ENCODE results near the gene PP2D1.
"Not testable (repeated sequence)": the region's sequence is repeated elsewhere in the genome, so short reads cannot be mapped to it uniquely, and the experiment has no call there.

The PP2D1 gene

GRCh38 chr3:19967208-19967607 lies 44.9 kb downstream of the PP2D1 start:
- Histone ChIP-seq H3K9me3 (ENCODE audit: severe bottlenecking) (no peaks in the 10 kb centered on the region), H3K27ac (ENCODE audit: poor library complexity, severe bottlenecking) (no peak overlapping the region), H3K36me3 (ENCODE audit: low read depth) (peaks cover 22% of the 10 kb centered on the region), H3K27me3 (ENCODE audit: insufficient read depth, poor library complexity, severe bottlenecking) (no peaks in the 10 kb centered on the region), H3K4me1 (ENCODE audit: insufficient read depth, poor library complexity, severe bottlenecking) (peaks cover 8% of the 10 kb centered on the region), H3K4me3 (ENCODE audit: severe bottlenecking) (no peak overlapping the region)
- no peak for TF ChIP-seq CTCF (IDR thresholded peaks at IDR 0.05; ENCODE audit: poor library complexity, severe bottlenecking)
- no peak for ATAC-seq (ENCODE audit: low read depth)
- no peak for DNase-seq (ENCODE audit: low spot score)

GRCh38 chr3:19961960-19962359 lies 50.1 kb downstream of the PP2D1 start:
- Histone ChIP-seq H3K4me3 (ENCODE audit: severe bottlenecking) (no peak overlapping the region), H3K36me3 (ENCODE audit: low read depth) (peaks cover 41% of the 10 kb centered on the region), H3K27ac (ENCODE audit: poor library complexity, severe bottlenecking) (no peak overlapping the region), H3K4me1 (ENCODE audit: insufficient read depth, poor library complexity, severe bottlenecking) (no peaks in the 10 kb centered on the region), H3K9me3 (ENCODE audit: severe bottlenecking) (no peaks in the 10 kb centered on the region), H3K27me3 (ENCODE audit: insufficient read depth, poor library complexity, severe bottlenecking) (no peaks in the 10 kb centered on the region)
- ATAC-seq (ENCODE audit: low read depth) (no peak), DNase-seq (ENCODE audit: low spot score) (no peak)
- TF ChIP-seq CTCF (IDR thresholded peaks at IDR 0.05; ENCODE audit: poor library complexity, severe bottlenecking) = no peak

- no peak overlapping the region for H3K4me3 ChIP-seq (ENCODE audit: severe bottlenecking)
- H3K27ac ChIP-seq (ENCODE audit: poor library complexity, severe bottlenecking) = no peak overlapping the region
- no peaks in the 10 kb centered on the region for H3K4me1 ChIP-seq (ENCODE audit: insufficient read depth, poor library complexity, severe bottlenecking)
- ATAC-seq (ENCODE audit: low read depth) (no peak), DNase-seq (ENCODE audit: low spot score) (no peak)
- no peaks in the 10 kb centered on the region for H3K9me3 ChIP-seq (ENCODE audit: severe bottlenecking)
- no peaks in the 10 kb centered on the region for H3K27me3 ChIP-seq (ENCODE audit: insufficient read depth, poor library complexity, severe bottlenecking)
- TF ChIP-seq CTCF (IDR thresholded peaks at IDR 0.05; ENCODE audit: poor library complexity, severe bottlenecking) = no peak
- peaks cover 47% of the 10 kb centered on the region for H3K36me3 ChIP-seq (ENCODE audit: low read depth)
These were observed 51.4 kb downstream of the PP2D1 start for GRCh38 chr3:19960696-19961095.

GRCh38 chr3:19959505-19959904 lies 52.6 kb downstream of the PP2D1 start:
- Histone ChIP-seq H3K4me1 (ENCODE audit: insufficient read depth, poor library complexity, severe bottlenecking) (no peaks in the 10 kb centered on the region), H3K4me3 (ENCODE audit: severe bottlenecking) (no peak overlapping the region), H3K27ac (ENCODE audit: poor library complexity, severe bottlenecking) (no peak overlapping the region), H3K27me3 (ENCODE audit: insufficient read depth, poor library complexity, severe bottlenecking) (no peaks in the 10 kb centered on the region), H3K36me3 (ENCODE audit: low read depth) (peaks cover 59% of the 10 kb centered on the region), H3K9me3 (ENCODE audit: severe bottlenecking) (no peaks in the 10 kb centered on the region)
- no peak for ATAC-seq (ENCODE audit: low read depth)
- DNase-seq (ENCODE audit: low spot score) = no peak
- TF ChIP-seq CTCF (IDR thresholded peaks at IDR 0.05; ENCODE audit: poor library complexity, severe bottlenecking) = no peak

- H3K4me3 ChIP-seq (ENCODE audit: severe bottlenecking); H3K4me1 ChIP-seq (ENCODE audit: insufficient read depth, poor library complexity, severe bottlenecking); ATAC-seq (ENCODE audit: low read depth); H3K9me3 ChIP-seq (ENCODE audit: severe bottlenecking); DNase-seq (ENCODE audit: low spot score); H3K27ac ChIP-seq (ENCODE audit: poor library complexity, severe bottlenecking); H3K27me3 ChIP-seq (ENCODE audit: insufficient read depth, poor library complexity, severe bottlenecking): not testable (repeated sequence)
- peaks cover 79% of the 10 kb centered on the region for H3K36me3 ChIP-seq (ENCODE audit: low read depth)
These were observed 54.7 kb downstream of the PP2D1 start for GRCh38 chr3:19957354-19957753.
